Aorta (tissue), 5 donors: Measurements from ENCODE around the gene TMEM81. TPM values are rescaled to one million over a fixed set of nuclear protein-coding genes. Genes with fewer than 3 reads are reported as not detected.

ENCODE experiments used
- ATAC-seq: fragments of 200-7000 bp; cut with Tn5 transposase; one replicate; pipeline ENCODE4 v1.9.1; 2022; ENCODE audit warnings: moderate library complexity; ENCODE audit not compliant: low FRiP score
- DNase-seq, 2 donors: peaks; one replicate each; pipeline ENCODE4 v3.0.0-alpha.2; 2020
- H3K27ac ChIP-seq, 2 donors: one replicate each; pipeline ENCODE4 v1.5.1; 2013; ENCODE audit warnings: low read length in 2 of 2, mild to moderate bottlenecking in 2 of 2, moderate library complexity in 2 of 2, control low read depth in 1 of 2, inconsistent platforms in 1 of 2, low read depth in 1 of 2
- H3K27me3 ChIP-seq, 2 donors: one replicate each; pipeline ENCODE4 v1.6.1; 2013; ENCODE audit warnings: control low read depth in 1 of 2, low read length in 1 of 2, mild to moderate bottlenecking in 1 of 2, moderate library complexity in 1 of 2; ENCODE audit not compliant: insufficient read depth in 2 of 2, control insufficient read depth in 1 of 2
- H3K36me3 ChIP-seq, 2 donors: one replicate each; pipeline ENCODE4 v1.6.1; 2013; ENCODE audit warnings: control low read depth in 1 of 2, low read length in 1 of 2, mild to moderate bottlenecking in 1 of 2; ENCODE audit not compliant: insufficient read depth in 2 of 2, control insufficient read depth in 1 of 2
- H3K4me1 ChIP-seq, 2 donors: one replicate each; pipeline ENCODE4 v1.6.1; 2013; ENCODE audit warnings: low read length in 2 of 2, control low read depth in 1 of 2, mild to moderate bottlenecking in 1 of 2, moderate library complexity in 1 of 2; ENCODE audit not compliant: insufficient read depth in 2 of 2, control insufficient read depth in 1 of 2
- H3K4me3 ChIP-seq, 2 donors: one replicate each; pipeline ENCODE4 v1.5.1; 2013; ENCODE audit warnings: low read length in 2 of 2, control low read depth in 1 of 2, mild to moderate bottlenecking in 1 of 2
- H3K9me3 ChIP-seq: one replicate; pipeline ENCODE4 v1.6.1; 2013; ENCODE audit warnings: mild to moderate bottlenecking, low read length; ENCODE audit not compliant: control insufficient read depth
- WGBS, 2 donors: extraction: QIAGEN DNeasy Blood & Tissue Kit; methylation state at CpG; one replicate each; pipeline ENCODE4 v1.1.7; 2013; 5-methylcytosine and 5-hydroxymethylcytosine counted together
- intact Hi-C, 2 donors: fragments of 100-400 bp; cut with DNase I; formaldehyde crosslinking; loops; one replicate each; pipeline versions ENCODE4 v1.14.2 to v1.15.0; 2022
- long read RNA-seq, 2 donors: library from polyadenylated mRNA; unstranded; transcript quantifications; one replicate each; pipeline ENCODE4 v2.0.0, GENCODE V29; 2020 to 2021
- polyA plus RNA-seq, 2 donors: library from polyadenylated mRNA; stranded (reverse); fragments of 200-250 nt; gene quantifications; one replicate each; pipeline ENCODE4 v1.2.3, GENCODE V29; 2013
- total RNA-seq, 2 donors: library from RNA; stranded (reverse); fragmentation: NEBNext Ultra II Directional; extraction: Animal tissue kit (Norgen Biotek cat#: 25700); gene quantifications; one replicate each; pipeline ENCODE4 v1.2.1, GENCODE V29; 2021
- donor health status: healthy with polysubstance abuse.
- donor health status: Bipolar disorder and iron deficiency.
- donor health status: DM: no; HTN: no; CAD: no.
- donor health status: DM: no; HTN: no; CAD: no.
- donor health status: DM: yes; HTN: yes; CAD: no.

TMEM81 gene, protein sequence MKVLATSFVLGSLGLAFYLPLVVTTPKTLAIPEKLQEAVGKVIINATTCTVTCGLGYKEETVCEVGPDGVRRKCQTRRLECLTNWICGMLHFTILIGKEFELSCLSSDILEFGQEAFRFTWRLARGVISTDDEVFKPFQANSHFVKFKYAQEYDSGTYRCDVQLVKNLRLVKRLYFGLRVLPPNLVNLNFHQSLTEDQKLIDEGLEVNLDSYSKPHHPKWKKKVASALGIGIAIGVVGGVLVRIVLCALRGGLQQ
- total RNA-seq (1 to 10 TPM; 3.1 to 4.1 TPM), polyA plus RNA-seq (1 to 10 TPM; 1.1 to 2.2 TPM)
- long read RNA-seq, donor 1 = 0 reads
- long read RNA-seq, donor 2, partial matches to known transcripts = 0 of 1 reads
- long read RNA-seq, donor 2, other reads (novel, unspliced or antisense) = 0 of 1 reads

DNA sequence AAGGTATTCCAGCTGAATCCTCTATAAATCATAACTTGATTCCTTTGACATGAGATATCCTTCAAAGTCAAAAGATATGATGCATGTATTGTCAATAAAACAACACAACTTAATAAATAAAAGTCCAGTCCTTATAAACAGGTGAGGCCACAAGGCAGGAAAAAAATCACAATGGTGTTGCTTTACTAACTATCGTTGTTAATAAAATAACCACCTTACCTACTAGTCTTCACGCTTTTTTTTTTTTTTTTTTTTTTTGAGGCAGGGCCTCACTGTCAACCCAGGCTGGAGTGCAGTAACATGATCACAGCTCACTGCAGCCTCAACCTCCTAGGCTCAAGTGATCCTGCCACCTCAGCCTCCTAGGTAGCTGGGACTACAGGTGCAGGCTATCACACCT, at the start of gene TMEM81:
TSS of gene TMEM81 (minus strand) at position 101 of the 400 bp plus-strand sequence. CDS start 140 bp downstream, outside the sequence.
- peaks cover 0 to 6% of the 10 kb centered on the region in 2 donors for H3K36me3 ChIP-seq
- no peak within 1 kb of the TSS for H3K4me3 ChIP-seq
- no peak within 1 kb of the TSS for H3K27ac ChIP-seq
- ATAC-seq (no peak), DNase-seq (no peak)
- no peaks in the 10 kb centered on the region for H3K4me1 ChIP-seq
- 94% methylated on average over 2 of the region's 2 CpGs for WGBS, 2 donors
- H3K9me3 ChIP-seq = no peaks in the 10 kb centered on the region
- intact Hi-C loops = no loop called here
- no peaks in the 10 kb centered on the region for H3K27me3 ChIP-seq

DNA sequence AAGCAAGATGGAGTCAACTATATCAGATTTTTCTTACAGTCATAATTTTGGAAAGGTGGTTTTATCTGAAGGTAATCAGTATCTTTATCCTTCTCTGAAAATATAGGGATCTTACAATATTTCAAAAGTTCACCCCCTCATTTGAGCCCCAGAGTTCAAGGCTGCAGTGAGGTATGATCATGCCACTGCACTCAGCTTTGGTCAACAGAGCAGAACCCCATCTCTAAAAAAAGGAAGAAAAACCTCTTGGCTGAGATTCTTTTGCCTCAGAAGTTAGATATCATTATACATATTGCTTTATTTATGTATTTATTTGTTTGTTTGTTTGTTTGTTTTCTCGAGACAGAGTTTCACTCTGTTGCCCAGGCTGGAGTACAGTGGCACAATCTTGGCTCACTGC, 49.0 kb upstream of the TMEM81 start:
- H3K27me3 ChIP-seq = no peaks in the 10 kb centered on the region

DNA sequence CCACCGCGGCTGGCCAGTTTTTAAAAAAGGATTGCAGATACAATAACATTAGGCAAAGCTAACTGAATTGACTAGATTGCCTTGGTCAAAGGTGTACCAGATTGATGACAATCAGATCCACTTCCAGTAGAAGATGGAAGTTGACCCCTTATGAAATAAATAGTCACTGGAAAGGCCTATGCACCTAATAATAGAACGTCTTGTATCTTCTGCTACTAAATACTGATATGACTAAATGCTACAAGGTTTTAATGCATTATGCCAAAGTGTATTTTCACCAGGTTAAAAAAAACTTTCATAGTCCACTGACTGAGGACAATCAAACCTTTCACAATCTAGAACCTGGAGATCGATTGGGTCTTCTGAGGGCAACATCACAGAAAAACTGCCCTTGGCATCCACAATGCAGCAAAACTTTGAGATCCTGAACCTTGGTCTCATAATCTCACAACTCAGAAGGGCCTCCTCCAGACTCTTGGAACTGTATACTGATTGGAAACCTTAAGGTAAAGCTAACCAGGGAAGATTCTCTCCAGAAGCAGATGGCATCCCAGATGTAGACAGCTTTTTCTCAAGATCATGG, 45.3 kb upstream of the TMEM81 start:
- no peaks in the 10 kb centered on the region for H3K27me3 ChIP-seq
- H3K9me3 ChIP-seq = no peaks in the 10 kb centered on the region
- no peak for DNase-seq
- intact Hi-C loops = no loop called here
- H3K4me3 ChIP-seq = no peak overlapping the region
- 80 to 82% methylated on average over 4 of the region's 4 CpGs for WGBS, 2 donors
- no peak for ATAC-seq
- H3K36me3 ChIP-seq = no peaks in the 10 kb centered on the region
- H3K4me1 ChIP-seq = no peaks in the 10 kb centered on the region
- H3K27ac ChIP-seq = no peak overlapping the region

More for the DNA sequence above, 49.0 kb upstream of the TMEM81 start:
- H3K36me3 ChIP-seq = no peaks in the 10 kb centered on the region
- DNase-seq (no peak), ATAC-seq (no peak)
- no peak overlapping the region for H3K27ac ChIP-seq
- WGBS, 2 donors = 45 to 61% methylated on average over 1 of the region's 1 CpG
- intact Hi-C loops = no loop called here
- H3K9me3 ChIP-seq = no peaks in the 10 kb centered on the region
- H3K4me1 ChIP-seq = no peaks in the 10 kb centered on the region
- no peak overlapping the region for H3K4me3 ChIP-seq

DNA sequence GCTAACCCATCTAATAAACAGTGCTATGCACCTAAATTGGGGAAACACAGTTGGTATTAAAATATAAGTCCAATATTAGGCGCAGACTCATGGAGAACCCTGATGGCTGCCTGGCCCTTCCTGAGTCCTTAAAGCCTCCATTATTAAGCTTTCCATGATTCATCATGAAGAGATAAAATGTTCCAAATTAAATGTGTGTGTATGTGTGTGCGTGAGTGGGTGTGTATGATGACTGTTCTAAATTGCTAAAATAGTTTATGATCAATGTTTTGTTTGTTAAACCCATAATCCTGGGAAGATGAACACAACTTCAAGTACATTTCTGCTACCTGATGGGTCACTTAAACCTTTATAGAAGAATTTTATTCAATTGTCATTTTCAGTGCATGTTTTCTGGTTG, 43.8 kb upstream of the TMEM81 start:
- no peak overlapping the region for H3K27ac ChIP-seq
- WGBS, 2 donors = 78 to 87% methylated on average over 2 of the region's 2 CpGs
- intact Hi-C loops = no loop called here
- H3K27me3 ChIP-seq = no peaks in the 10 kb centered on the region
- H3K4me1 ChIP-seq = no peaks in the 10 kb centered on the region
- no peaks in the 10 kb centered on the region for H3K9me3 ChIP-seq
- H3K4me3 ChIP-seq = no peak overlapping the region
- ATAC-seq (no peak), DNase-seq (no peak)
- H3K36me3 ChIP-seq = no peaks in the 10 kb centered on the region

DNA sequence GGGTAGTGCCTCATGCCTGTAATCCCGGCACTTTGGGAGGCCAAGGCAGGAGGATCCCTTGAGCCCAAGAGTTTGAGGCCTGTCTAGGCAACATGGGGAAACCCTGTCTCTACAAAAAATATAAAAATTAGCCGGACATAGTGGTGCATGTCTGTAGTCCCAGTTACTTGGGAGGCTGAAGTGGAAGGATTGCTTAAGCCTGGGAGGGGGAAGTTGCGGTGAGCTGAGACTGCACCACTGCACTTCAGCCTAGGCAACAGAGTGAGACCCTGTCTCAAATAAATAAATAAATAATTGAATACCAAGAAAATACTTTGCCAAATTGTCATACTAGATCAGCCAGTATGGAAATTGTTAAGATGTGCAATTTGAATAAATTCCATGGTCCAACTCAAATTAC, 43.4 kb upstream of the TMEM81 start:
- DNase-seq = no peak
- intact Hi-C loops = no loop called here
- WGBS, 2 donors = 89 to 92% methylated on average over 3 of the region's 3 CpGs
- no peaks in the 10 kb centered on the region for H3K9me3 ChIP-seq
- no peak overlapping the region for H3K4me3 ChIP-seq
- no peaks in the 10 kb centered on the region for H3K27me3 ChIP-seq
- H3K27ac ChIP-seq = no peak overlapping the region
- H3K36me3 ChIP-seq = no peaks in the 10 kb centered on the region
- ATAC-seq = no peak
- no peaks in the 10 kb centered on the region for H3K4me1 ChIP-seq

DNA sequence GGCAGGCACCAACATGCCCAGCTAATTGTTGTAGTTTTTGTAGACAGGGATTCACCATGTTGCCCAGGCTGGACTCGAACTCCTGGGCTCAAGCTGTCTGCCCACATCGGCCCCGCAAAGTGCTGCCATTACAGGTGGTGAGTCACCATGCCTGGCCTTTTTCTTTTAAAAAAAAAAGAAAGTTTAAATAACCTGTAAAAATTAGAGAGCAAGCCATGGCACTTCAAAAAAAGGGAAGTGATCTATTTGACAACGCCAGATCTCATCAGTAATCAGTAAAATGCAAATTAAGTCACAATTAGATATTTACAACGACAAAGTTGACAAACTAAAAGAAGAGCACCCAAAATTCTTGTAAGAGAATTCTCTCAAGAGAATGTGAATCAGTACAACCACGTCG, 40.5 kb upstream of the TMEM81 start:
- Histone ChIP-seq H3K27ac (no peak overlapping the region), H3K27me3 (no peaks in the 10 kb centered on the region), H3K4me1 (peaks cover 0 to 3% of the 10 kb centered on the region in 2 donors), H3K9me3 (no peaks in the 10 kb centered on the region), H3K36me3 (no peaks in the 10 kb centered on the region), H3K4me3 (no peak overlapping the region)
- ATAC-seq (no peak), DNase-seq (no peak)
- intact Hi-C loops = loop anchor here in 1 of 2 donors (5.0 kb wide), 2 partner anchors 133 to 508 kb away; partner anchors contain the start of gene ELK4
- 82 to 87% methylated on average over 7 of the region's 7 CpGs for WGBS, 2 donors

DNA sequence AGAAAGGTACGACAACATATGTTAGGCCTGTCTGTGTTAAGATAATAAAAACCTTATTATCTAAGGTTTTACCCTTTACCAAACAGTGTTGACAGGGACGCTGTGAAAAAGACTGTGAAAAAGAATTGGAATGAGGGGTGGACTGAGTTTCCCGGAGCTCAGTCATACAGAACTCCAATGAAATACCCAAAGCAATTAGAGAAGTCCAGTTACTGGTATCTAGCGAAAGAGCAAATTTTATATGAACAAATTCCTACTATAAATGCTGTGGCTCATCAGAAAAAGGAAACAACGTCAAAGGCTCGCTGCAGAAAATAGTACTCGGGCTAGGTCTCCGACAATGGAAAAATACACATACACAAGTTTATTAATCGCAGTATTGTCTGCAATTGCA, 38.2 kb upstream of the TMEM81 start:
- peak overlapping the region; percentile 23 to 53 for H3K4me3 ChIP-seq
- no peaks in the 10 kb centered on the region for H3K9me3 ChIP-seq
- H3K27me3 ChIP-seq = no peaks in the 10 kb centered on the region
- 27 to 28% methylated on average over 9 of the region's 9 CpGs for WGBS, 2 donors
- intact Hi-C loops = loop anchor here in 1 of 2 donors (5.0 kb wide), 2 partner anchors 135 to 510 kb away; partner anchors contain the start of gene ELK4
- peak overlapping the region in 1 of 2 donors; percentile 27 for H3K27ac ChIP-seq
- H3K36me3 ChIP-seq = no peaks in the 10 kb centered on the region
- H3K4me1 ChIP-seq = peaks cover 0 to 3% of the 10 kb centered on the region in 2 donors
- DNase-seq (no peak), ATAC-seq (no peak)

DNA sequence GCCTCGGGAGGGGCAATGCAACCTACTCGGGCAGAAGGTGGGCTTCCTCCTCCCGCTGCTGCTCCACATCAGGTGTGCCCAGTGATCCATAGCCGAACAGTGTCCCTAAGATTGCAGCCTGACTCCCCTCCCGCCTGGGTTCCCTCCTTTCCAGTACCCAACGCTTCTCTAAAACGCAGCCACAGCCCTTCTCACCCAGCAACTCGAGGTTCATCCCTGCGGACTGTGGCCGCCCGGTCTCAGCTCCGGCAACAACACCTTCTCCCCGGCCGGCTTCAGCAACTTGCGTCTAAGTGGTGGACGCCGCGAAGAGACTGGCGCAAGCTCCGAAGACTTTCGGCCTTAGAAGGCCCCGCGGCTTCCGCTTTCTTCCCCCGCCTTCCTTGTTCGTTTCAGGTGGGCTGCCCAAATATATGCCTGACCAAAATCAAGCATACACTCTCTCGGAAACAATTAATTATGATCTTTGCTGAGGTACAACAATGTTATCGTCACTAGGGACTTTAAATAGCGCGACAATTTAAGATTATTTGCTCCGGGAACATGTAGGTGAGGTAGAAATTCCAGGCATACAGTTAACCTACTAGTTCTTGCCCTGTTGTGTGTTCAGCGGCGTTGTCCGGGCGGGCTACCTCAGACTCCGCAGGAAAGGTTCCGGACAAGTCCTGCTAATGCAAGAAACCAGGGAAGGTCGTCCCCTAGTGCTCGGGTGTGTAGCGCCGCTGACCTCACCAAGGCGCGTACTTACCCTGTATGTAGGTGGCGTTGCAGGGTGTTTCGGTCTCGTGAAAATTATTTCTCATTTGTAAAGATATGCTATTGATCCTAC, 37.6 kb upstream of the TMEM81 start, which contains the start of gene RBBP5:
TSS of gene RBBP5 (minus strand) at position 319 of the 829 bp plus-strand sequence. CDS start at position 214, 105 bp downstream.
- DNase-seq = peak; percentile 96 to 97
- H3K36me3 ChIP-seq = no peaks in the 10 kb centered on the region
- WGBS, 2 donors = 0% methylated on average over 46 of the region's 46 CpGs
- no peaks in the 10 kb centered on the region for H3K27me3 ChIP-seq
- peaks cover 0 to 3% of the 10 kb centered on the region in 2 donors for H3K4me1 ChIP-seq
- peak within 1 kb of the TSS; percentile 80 to 85 for H3K4me3 ChIP-seq
- ATAC-seq = peak; percentile 99
- H3K27ac ChIP-seq = peak within 1 kb of the TSS; percentile 27 to 29
- H3K9me3 ChIP-seq = no peaks in the 10 kb centered on the region
- intact Hi-C loops = loop anchor here in 1 of 2 donors (5.0 kb wide), 2 partner anchors 135 to 510 kb away; partner anchors contain the start of gene ELK4
